Measurements from ENCODE around the gene TCEAL3.
"Not testable (repeated sequence)": the region's sequence is repeated elsewhere in the genome, so short reads cannot be mapped to it uniquely, and the experiment has no call there.

DNA sequence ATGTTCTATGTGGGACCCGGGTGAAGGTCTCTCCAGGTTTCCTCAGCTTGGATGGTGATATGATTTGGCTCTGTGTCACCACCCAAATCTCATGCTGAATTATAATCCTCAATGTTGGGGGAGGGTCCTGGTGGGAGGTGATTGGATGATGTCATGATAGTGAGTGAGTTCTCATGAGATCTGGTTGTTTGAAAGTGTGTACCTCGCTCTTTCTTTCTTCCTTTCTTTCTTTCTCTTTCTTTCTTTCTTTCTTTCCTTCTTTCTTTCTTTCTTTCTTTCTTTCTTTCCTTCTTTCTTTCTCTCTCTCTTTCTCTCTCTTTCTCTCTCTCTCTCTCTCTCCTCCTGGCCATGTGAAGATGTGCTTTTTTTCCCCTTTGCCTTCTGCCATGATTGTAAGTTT, 51.7 kb downstream of the TCEAL3 start:
- not testable (repeated sequence) for TF ChIP-seq POLR2A (IDR thresholded peaks at IDR 0.05; ENCODE audit: control extremely low read depth in 1 of 2, low read depth in 2 of 2, low read length in 2 of 2); PHF8 (conservative IDR thresholded peaks at IDR 0.05; ENCODE audit: low read depth, low read length); TBP (IDR thresholded peaks at IDR 0.05; ENCODE audit: low read depth, low read length); HDAC2 (IDR thresholded peaks at IDR 0.05; ENCODE audit: borderline replicate concordance in 1 of 2, low read depth in 2 of 2, low read length in 2 of 2); CREB1 (IDR thresholded peaks at IDR 0.05)
- TF ChIP-seq, protein P1, sequence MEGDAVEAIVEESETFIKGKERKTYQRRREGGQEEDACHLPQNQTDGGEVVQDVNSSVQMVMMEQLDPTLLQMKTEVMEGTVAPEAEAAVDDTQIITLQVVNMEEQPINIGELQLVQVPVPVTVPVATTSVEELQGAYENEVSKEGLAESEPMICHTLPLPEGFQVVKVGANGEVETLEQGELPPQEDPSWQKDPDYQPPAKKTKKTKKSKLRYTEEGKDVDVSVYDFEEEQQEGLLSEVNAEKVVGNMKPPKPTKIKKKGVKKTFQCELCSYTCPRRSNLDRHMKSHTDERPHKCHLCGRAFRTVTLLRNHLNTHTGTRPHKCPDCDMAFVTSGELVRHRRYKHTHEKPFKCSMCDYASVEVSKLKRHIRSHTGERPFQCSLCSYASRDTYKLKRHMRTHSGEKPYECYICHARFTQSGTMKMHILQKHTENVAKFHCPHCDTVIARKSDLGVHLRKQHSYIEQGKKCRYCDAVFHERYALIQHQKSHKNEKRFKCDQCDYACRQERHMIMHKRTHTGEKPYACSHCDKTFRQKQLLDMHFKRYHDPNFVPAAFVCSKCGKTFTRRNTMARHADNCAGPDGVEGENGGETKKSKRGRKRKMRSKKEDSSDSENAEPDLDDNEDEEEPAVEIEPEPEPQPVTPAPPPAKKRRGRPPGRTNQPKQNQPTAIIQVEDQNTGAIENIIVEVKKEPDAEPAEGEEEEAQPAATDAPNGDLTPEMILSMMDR (IDR thresholded peaks at IDR 0.05; ENCODE audit: control extremely low read depth in 1 of 3, insufficient read depth in 1 of 3, low read depth in 1 of 3, low read length in 3 of 3) = not testable (repeated sequence)
- TF ChIP-seq, protein P2, sequence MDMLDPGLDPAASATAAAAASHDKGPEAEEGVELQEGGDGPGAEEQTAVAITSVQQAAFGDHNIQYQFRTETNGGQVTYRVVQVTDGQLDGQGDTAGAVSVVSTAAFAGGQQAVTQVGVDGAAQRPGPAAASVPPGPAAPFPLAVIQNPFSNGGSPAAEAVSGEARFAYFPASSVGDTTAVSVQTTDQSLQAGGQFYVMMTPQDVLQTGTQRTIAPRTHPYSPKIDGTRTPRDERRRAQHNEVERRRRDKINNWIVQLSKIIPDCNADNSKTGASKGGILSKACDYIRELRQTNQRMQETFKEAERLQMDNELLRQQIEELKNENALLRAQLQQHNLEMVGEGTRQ (IDR thresholded peaks at IDR 0.05; ENCODE audit: low read length) = not testable (repeated sequence)
